ENCODE measurements around the gene MSMP. TPM values are rescaled to one million over a fixed set of nuclear protein-coding genes. Genes with fewer than 3 reads are reported as not detected.

MSMP gene
- total RNA-seq, 2 experiments from 2014 or later: 0.65 TPM; not detected in 1

DNA sequence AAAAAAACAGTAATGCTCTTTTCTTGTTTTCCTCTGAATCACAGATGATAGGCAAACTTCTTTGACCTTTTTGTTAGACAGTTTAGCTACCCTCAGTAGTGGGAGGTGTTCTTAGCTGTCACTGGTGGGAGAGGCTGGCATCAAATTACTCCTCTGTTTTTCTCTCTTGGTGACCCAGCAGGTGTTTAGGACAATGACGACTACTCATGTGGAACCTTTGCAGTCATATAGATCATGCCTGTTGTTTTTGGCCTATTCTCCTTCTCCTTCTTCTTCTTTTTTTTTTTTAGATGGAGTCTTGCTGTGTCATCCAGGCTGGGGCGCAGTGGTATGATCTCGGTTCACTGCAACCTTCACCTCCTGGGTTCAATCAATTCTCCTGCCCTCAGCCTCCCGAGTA lies 21.9 kb upstream of the MSMP start:
- POLR2A ChIA-PET: no interaction called here
- CTCF ChIA-PET: interaction anchor here (1.0 to 3.6 kb wide), 2 partner anchors 14 to 106 kb away, joined by 3 to 8 read pairs; no protein-coding TSS in a partner anchor

DNA sequence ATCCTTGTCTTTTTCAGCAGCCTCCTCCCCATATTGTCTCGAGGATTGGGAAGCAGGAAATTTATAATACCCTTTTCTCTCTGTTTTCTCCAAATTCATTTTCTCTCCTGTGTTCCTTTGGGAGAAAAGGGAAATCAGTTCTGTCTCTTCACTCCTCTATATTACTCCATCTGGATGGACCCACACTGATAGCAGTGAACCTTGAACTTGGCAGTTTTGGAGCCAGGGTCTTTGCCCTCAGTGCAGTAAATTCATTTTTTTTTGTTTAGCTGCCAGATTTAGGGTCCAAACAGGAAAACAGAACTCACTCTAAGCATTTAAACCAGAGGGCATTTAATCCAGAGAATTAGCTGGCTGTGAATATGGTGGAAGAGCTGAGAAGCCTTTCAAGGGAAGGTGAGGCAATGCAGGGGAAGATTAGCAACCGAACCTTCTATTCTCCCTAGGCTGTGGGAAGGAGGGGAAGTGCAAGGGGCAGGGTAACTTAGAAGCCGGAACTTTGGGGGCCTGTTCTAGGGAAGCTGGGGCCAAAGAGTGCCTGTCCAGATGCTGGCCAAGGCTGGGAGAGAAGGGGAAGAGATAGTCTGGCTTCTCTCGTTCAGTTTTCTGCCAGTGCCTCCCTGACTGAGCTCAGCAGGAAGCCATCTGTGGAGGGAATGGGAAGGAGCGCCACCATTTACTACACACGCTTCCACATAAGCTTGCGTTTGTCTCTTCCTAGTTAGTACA lies 21.0 kb upstream of the MSMP start:
- POLR2A ChIA-PET: no interaction called here
- CTCF ChIA-PET: interaction anchor here (1.0 to 3.6 kb wide), 2 partner anchors 15 to 107 kb away, joined by 3 to 8 read pairs; no protein-coding TSS in a partner anchor

DNA sequence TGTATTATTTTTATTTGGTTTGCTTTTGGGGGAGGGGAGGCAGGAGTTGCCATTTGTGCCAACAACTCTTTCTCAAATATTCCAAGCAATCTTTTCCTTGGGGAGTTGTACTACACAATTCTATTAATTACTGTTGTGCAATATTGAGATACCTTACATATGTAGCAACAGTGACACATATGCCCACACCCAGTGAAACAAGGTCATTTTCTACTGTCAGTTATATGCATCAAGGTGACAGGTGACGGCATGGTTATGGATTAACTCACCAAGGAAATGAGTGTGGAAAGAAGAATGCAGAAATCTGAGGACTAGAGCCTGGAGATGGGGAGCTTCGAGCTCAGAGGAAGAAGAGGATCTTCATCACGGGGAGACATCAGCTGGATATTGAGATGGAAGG lies 17.9 kb upstream of the MSMP start:
- POLR2A ChIA-PET: no interaction called here
- CTCF ChIA-PET: interaction anchor here (1.8 kb wide), 1 partner anchor 17 kb away, joined by 5 read pairs; no protein-coding TSS in a partner anchor

DNA sequence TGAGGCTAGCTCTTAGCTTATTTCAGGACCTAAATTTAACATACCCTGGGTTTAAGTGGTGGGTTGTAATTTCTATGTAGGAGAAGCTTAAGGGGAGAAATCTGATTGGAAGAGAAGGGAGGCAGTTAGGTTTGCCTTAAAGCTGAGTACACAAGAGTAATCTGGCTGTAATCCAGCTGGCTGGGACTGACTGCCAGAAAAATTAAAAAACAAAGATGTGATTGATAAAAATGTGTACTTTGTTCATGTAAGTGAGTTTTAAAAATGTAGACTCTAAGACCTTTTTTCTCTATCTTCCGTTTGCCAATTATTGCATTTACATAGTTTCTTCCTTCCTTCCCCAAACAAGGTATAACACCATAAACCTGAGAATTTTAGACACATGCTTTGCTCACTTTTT lies 17.5 kb upstream of the MSMP start:
- POLR2A ChIA-PET: no interaction called here
- CTCF ChIA-PET: interaction anchor here (0.5 to 1.8 kb wide), 3 partner anchors 17 to 116 kb away, joined by 3 to 5 read pairs (median 5); no protein-coding TSS in a partner anchor

DNA sequence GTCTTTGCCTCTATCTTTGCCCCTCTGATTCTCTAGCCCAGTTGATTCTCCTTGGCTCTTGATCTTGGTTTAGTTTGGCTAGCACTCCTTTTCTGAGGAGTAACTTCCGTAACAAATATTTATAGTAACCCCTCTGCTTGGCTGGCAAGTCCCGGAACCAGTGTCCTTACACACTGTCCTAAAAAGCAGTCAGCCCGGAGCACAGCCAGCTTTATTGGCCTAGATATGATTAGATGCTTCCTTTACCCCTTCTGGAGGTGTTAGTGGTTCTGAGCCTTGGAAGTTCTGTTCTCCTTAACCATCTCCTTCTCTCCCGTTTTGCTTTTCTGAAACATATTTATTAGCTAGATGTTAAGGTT lies 17.0 kb upstream of the MSMP start:
- POLR2A ChIA-PET: no interaction called here

DNA sequence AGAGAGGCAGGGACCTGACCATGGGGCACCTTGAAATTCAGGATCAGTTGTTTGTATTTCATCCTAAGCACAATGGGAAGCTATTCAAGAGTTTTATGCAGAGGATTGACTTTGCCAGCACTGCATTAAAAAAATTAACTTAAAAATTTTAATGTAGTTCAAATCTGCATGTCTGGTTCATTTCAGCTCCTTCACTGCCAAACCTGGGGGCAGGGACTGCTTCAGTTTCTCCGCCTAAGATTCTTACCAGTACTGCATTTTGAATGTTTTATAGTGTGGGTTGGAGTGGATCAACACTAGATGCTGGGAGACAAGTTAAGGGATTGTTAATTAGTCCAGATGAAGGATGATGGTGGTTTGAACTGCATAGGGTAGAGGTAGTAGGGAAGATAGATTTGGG lies 15.7 kb upstream of the MSMP start:
- POLR2A ChIA-PET: no interaction called here
- CTCF ChIA-PET: interaction anchor here (1.7 kb wide), 1 partner anchor 20 kb away, joined by 6 read pairs; no protein-coding TSS in a partner anchor

More for the DNA sequence above, 17.0 kb upstream of the MSMP start:
- CTCF ChIA-PET: interaction anchor here (0.5 to 1.2 kb wide), 2 partner anchors 19 to 117 kb away, joined by 3 to 5 read pairs; no protein-coding TSS in a partner anchor

DNA sequence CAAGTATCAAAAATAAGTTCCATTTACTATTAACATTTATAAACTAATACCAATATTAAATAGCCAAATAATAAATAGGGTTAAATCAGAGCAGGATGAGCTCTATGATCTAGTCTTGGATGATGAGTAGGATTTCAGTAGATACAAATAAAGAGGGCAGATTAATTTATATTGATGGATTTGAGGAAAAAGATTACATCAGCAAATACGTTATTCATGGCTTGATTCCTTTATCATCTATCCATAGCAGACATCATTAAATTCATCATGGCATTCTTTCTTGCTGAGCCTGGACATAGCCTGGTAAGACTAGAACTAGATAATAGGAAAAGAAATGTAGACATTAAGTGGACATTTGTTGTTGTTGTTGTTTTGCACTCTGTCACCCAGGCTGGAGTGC lies 13.4 kb upstream of the MSMP start:
- CTCF ChIA-PET: interaction anchor here (0.7 kb wide), 1 partner anchor 158 kb away, joined by 3 read pairs; no protein-coding TSS in a partner anchor
- POLR2A ChIA-PET: interaction anchor here (0.7 kb wide), 1 partner anchor 46 kb away, joined by 3 read pairs; no protein-coding TSS in a partner anchor

DNA sequence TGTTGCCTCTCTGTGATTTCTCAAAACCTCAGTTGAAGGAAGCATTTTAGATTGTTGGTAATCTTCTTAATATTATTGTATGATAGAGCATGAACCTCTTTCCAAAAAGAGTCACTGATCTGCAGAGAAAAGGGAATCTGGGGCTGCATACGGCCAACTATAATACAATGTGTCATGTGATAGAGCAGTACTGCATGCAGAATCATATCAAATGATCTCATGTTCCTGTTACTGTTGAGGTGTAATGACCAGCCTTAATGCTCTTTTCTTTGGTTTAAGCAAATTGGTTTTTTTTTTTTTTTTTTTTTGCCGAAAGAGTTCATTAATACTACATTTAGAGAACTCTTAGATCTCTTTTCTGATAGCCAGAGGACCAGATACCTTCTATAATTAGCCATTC lies 12.9 kb upstream of the MSMP start:
- ChIA-PET POLR2A (no interaction called here), CTCF (interaction anchor here (0.7 kb wide), 1 partner anchor 158 kb away, joined by 3 read pairs; no protein-coding TSS in a partner anchor)

DNA sequence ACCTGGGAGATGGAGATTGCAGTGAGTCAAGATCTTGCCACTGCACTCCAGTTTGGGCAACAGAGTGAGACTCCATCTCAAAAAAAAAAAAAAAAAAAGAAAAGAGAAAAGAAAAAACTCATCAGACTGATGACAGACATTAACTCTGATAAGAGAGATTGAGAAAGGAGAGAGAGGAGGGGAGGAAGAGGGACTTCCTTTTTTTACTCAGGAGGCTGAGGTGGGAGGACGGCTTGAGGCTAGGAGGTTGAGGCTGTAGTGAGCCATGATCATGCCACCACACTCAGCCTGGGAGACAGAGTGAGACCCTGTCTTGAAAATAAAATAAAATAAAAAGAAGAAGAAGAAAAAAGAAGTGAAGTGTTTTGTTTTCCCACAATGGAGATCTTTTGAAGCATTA lies 9.7 kb upstream of the MSMP start:
- ChIA-PET CTCF (interaction anchor here (1.4 kb wide), 1 partner anchor 27 kb away, joined by 4 read pairs; no protein-coding TSS in a partner anchor), POLR2A (no interaction called here)

DNA sequence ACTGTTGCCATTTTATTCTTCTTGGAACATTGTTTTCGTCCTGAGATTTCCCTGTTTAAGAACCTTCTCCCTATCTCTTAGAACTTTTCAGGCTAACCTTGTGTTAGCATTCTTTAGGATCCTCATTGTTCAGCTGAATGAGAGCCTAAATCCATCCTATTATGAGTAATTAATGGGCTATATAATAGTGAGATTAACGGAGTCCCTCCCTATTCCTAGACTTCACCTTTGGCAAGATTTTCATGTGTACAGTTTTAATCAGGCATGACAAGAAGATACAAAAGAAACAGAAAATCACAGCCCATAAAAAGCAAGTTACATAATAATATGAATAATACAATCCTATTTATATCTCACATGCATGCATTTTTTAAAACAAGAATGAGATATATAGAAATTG lies 9.1 kb upstream of the MSMP start:
- ChIA-PET CTCF (no interaction called here), POLR2A (no interaction called here)

DNA sequence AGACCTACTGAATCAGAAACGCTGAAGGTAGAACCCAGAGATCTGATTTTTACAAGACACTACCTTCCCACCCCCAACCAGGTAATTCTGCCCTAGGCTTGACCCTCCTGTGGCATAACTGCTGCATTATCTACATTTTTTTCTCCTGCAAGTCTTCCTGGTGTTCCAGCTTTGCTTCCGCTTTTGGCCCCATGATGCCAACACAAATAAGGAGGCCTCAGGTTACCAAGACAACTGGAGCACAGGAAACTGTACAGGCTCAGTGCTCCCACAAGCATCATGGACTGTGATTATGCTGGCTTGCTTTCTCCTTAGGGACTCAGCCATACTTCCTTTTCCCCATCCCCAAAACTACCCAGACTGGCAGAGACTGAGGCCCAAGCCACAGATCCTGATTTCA lies 6.6 kb upstream of the MSMP start:
- ChIA-PET POLR2A (no interaction called here), CTCF (interaction anchor here (1.5 kb wide), 2 partner anchors 12 to 121 kb away, joined by 3 to 4 read pairs; no protein-coding TSS in a partner anchor)

DNA sequence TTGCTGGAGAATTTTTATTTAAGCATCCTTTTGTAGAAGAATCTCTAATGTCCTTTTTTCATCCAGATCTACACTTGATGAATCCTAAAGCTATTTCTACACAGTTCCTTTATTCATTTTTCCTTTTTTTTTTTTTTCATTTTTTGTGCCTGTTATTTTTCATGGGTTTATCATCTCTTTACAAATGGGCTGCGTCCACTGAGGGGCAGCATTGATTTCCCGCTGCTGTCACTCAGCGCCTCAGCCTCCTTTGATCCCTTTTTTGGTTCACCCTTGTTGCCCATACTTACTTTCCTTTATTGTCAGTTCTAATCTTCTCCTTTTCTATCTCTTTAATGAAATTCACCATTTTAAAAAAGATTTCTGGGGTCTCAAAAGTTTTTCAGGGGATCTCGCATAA lies 5.7 kb upstream of the MSMP start:
- CTCF ChIA-PET: interaction anchor here (0.8 kb wide), 1 partner anchor 31 kb away, joined by 3 read pairs; no protein-coding TSS in a partner anchor
- POLR2A ChIA-PET: interaction anchor here (0.6 kb wide), 2 partner anchors 25 to 37 kb away, joined by 3 to 4 read pairs; no protein-coding TSS in a partner anchor

DNA sequence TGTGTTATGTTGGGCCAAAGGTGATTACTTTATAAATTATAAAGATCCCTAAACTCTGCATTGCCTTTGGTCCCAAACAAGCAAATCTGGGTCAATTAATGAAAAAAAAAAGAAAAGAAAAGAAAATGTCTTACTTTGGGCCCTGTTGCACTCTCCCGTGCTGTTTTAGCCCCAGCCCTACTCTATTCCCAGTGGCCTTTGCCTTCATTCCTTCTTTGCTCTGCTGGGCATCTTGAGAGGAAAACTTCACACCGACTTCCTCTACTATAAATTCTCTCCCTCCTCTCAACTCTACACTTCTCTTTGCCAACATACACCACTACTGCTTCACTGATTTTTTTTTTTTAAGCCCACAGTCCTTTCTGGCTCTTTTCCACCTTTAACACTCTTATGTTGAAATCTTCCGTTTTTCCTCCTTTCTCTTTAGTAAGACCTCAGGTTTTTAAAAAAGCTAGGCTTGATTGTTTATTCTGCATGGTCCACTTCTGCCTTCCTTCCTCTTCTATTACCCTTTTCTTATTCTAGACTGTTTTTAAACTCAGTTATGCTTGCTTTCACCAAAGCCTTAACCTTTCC lies 4.5 kb upstream of the MSMP start:
- POLR2A ChIA-PET: no interaction called here
- CTCF ChIA-PET: interaction anchor here (1.1 kb wide), 1 partner anchor 32 kb away, joined by 3 read pairs; no protein-coding TSS in a partner anchor

DNA sequence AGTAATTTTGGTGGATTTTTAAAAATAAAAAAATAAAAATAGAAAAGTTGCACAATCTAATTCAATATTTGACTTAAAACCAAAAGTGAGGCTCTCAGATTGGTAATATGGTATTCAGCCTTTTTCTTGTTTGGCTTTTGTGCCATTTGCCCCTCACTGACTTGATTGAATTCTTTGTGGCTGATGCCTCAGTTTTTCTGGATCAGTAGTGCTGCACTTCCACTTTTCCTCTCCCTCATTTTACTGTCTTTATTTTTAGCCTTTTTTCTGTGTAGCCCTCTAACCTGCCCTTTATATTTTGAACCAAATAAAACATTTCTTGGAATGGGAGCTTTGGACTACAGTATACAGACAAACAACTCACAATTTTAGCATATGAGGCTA lies 3.8 kb upstream of the MSMP start:
- POLR2A ChIA-PET: no interaction called here
- CTCF ChIA-PET: interaction anchor here (1.1 kb wide), 1 partner anchor 32 kb away, joined by 3 read pairs; no protein-coding TSS in a partner anchor

DNA sequence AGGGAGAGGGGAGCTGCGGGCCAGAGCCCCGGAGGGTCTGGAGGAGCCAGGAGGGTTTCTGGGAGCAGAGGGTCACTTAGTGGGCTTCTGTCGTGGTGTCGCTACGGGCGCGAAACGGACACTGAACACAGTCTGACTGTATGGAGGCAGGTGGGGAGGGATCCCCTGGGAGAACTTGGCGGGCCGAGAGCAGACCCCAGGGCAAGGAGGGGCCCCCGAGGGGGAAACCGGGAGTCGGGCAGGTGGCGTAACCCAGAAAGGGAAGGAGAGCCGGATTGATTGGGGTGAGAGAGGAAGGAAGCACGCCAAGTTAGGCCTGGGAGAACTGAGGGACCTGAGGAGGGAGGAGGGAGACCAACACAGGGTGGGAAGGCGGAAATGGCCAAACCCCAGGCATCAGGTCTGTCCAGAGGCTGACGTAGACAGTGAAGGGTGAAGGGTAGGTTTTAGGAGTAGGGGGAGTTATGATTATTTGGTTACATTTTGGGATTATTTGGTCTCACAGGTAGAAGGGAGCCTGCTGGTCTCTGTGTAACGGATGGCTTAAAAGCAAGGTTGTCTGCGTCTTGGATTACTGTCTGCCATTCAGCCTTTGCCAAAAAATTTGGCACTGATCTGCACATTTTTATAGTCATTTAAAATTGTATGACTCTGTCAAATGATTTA lies 3.3 kb upstream of the MSMP start:
- ChIA-PET POLR2A (no interaction called here), CTCF (interaction anchor here (0.6 to 2.0 kb wide), 13 partner anchors 9 to 147 kb away, joined by 3 to 12 read pairs (median 4); partner anchors contain the start of genes CREB3, GBA2, RGP1 and SPAG8)

DNA sequence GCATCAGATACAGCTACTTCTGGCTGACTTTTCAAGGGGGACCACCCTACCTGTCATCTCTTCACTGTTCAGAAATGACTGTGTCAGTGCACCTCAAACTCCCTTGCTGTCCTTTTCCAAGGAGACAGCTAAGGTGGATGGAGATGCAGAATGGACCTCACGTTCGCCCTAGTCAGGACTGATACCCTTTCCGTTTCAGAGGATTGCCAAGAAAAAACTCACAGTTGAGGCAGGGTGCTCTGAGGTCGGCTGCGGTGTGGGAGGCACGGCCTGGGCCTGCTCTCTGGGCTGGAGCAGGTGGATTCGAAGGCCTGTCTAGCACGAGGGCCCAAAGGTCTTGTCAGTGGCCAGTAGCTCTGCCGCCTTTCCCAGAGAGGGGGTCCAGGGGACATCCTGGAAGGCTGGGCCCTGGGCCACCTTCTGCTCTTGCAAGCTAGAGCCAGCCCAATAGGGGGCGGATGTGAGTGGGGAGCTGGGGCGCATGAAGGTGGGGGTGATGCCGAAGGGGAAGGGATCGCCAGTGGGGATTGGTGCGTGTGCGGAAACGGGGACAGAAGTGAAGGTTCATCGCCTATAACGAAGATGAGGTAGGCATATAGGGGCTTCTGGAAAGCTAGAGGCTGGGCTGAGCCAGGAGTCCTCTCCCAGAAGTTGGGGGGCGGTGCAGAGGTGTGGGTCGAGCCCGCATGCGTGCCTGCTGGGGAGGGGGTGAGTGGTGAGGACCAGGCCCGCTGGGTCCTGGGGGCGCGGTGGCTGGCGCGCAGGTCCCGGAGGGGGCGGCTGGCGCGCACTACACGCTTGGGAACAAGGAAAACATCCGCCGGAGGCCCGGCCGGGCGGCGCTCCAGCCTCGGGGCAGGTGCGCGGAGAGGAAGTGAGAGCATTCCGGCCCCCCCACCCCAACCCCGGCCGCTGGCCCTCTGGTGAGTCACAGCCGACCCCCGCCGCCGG lies 2.5 kb upstream of the MSMP start:
- CTCF ChIA-PET: interaction anchor here (0.6 to 2.0 kb wide), 16 partner anchors 8 to 146 kb away, joined by 3 to 12 read pairs (median 4); partner anchors contain the start of genes CREB3, GBA2, RGP1 and SPAG8
- POLR2A ChIA-PET: no interaction called here

DNA sequence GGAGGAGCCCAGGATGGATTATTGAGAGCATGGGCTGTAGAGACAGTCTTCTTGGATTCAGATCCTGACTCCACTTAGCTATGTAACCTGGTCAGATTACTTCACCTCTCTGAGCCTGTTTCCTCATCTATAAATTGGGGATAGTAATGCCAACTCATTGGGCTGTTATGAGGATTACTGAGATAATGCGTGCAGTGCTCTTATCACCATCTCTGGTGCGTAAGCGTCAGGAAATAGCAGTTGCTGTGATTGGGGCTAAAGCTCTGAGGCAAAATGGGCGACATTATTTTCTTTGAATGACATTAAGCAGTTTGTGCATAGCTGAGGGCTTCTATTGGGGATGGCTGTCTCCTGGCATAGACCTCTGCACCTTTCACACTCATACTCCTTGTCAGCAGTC lies 995 bp upstream of the MSMP start:
- POLR2A ChIA-PET: no interaction called here
- CTCF ChIA-PET: interaction anchor here (1.6 kb wide), 1 partner anchor 35 kb away, joined by 3 read pairs; no protein-coding TSS in a partner anchor

DNA sequence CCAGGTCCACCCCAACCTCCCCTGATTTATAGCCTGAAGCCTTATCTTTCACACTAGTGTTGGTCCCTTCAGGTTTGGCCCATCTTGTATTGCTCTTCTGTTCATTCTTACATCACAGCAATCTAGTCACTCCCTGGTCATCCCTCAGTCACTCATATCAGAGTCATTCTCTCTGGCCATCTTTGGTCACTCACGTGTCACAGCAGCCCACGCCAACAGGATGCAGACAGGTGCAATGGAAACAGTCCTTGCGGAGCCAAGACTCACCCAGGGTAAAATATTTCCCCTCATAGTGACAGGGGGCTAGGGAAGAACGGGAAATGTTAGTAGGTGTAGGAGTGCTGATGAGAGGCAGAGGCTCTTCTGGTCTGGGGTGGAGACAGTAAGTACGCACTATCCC lies 610 bp downstream of the MSMP start:
- ChIA-PET CTCF (interaction anchor here (1.5 kb wide), 1 partner anchor 19 kb away, joined by 5 read pairs; no protein-coding TSS in a partner anchor), POLR2A (interaction anchor here (0.6 kb wide), 1 partner anchor 283 kb away, joined by 4 read pairs; the partner anchor contains the start of gene RECK)

DNA sequence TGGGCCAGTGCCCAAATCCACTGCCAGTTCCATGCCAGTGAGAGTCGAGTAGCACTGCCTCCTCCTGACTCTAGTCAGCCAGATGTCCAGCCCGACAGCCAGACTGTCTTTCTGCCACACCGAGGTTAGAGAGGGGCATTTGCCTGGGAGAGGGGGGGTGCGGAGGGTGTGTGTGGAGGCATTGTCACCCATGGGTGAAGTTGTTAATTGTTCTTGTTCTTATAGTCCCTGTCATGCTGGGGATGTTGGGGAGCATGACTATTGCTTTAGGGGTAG lies 3.9 kb downstream of the MSMP start:
- ChIA-PET CTCF (interaction anchor here (0.6 to 1.8 kb wide), 3 partner anchors 21 to 54 kb away, joined by 3 to 5 read pairs (median 3); no protein-coding TSS in a partner anchor), POLR2A (interaction anchor here (1.6 to 3.0 kb wide), 2 partner anchors 18 to 92 kb away, joined by 5 to 27 read pairs; partner anchors contain the start of genes CCDC107, CREB3, RMRP and TLN1)
